GM23338 (cell line): Measurements from ENCODE around the gene HTR1E.

ENCODE experiments used
- JUNB ChIP-seq: IDR thresholded peaks from one replicate; pipeline ENCODE4 v1.6.1; 2016; ENCODE audit warnings: antibody characterized with exemption; ENCODE audit not compliant: unreplicated experiment
- POLR2AphosphoS5 ChIP-seq: IDR thresholded peaks from 2 replicates; pipeline ENCODE4 v1.6.1; 2016; ENCODE audit warnings: antibody characterized with exemption, low read depth
- ZNF331 ChIP-seq: fragments of 250-450 bp; sonication (Bioruptor Pico); IDR thresholded peaks from 2 replicates; pipeline ENCODE4 v1.5.0; 2020; ENCODE audit warnings: low read depth, mild to moderate bottlenecking, moderate library complexity
- TF ChIP-seq, protein P1 (sequence below), 2 experiments: fragments of 200-600 bp in 1 of 2; sonication (generic) in 1 of 2; conservative IDR thresholded peaks; 2 replicates each; pipeline versions ENCODE4 v1.5.1 to v1.6.1; 2016 to 2017; ENCODE audit warnings: antibody characterized with exemption in 2 of 2, low read depth in 2 of 2, mild to moderate bottlenecking in 2 of 2, moderate library complexity in 1 of 2
- TF ChIP-seq, protein P2 (sequence below): IDR thresholded peaks from one replicate; pipeline ENCODE4 v1.6.1; 2018; ENCODE audit warnings: antibody characterized with exemption; ENCODE audit not compliant: unreplicated experiment

- TF ChIP-seq POLR2AphosphoS5 = no peak
- TF ChIP-seq, protein P1, sequence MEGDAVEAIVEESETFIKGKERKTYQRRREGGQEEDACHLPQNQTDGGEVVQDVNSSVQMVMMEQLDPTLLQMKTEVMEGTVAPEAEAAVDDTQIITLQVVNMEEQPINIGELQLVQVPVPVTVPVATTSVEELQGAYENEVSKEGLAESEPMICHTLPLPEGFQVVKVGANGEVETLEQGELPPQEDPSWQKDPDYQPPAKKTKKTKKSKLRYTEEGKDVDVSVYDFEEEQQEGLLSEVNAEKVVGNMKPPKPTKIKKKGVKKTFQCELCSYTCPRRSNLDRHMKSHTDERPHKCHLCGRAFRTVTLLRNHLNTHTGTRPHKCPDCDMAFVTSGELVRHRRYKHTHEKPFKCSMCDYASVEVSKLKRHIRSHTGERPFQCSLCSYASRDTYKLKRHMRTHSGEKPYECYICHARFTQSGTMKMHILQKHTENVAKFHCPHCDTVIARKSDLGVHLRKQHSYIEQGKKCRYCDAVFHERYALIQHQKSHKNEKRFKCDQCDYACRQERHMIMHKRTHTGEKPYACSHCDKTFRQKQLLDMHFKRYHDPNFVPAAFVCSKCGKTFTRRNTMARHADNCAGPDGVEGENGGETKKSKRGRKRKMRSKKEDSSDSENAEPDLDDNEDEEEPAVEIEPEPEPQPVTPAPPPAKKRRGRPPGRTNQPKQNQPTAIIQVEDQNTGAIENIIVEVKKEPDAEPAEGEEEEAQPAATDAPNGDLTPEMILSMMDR (conservative IDR thresholded peaks at IDR 0.05; ENCODE audit: low read depth in 2 of 2) = peak; percentile 87 to 90
- no peak for TF ChIP-seq JUNB
- no peak for TF ChIP-seq ZNF331
- TF ChIP-seq, protein P2, sequence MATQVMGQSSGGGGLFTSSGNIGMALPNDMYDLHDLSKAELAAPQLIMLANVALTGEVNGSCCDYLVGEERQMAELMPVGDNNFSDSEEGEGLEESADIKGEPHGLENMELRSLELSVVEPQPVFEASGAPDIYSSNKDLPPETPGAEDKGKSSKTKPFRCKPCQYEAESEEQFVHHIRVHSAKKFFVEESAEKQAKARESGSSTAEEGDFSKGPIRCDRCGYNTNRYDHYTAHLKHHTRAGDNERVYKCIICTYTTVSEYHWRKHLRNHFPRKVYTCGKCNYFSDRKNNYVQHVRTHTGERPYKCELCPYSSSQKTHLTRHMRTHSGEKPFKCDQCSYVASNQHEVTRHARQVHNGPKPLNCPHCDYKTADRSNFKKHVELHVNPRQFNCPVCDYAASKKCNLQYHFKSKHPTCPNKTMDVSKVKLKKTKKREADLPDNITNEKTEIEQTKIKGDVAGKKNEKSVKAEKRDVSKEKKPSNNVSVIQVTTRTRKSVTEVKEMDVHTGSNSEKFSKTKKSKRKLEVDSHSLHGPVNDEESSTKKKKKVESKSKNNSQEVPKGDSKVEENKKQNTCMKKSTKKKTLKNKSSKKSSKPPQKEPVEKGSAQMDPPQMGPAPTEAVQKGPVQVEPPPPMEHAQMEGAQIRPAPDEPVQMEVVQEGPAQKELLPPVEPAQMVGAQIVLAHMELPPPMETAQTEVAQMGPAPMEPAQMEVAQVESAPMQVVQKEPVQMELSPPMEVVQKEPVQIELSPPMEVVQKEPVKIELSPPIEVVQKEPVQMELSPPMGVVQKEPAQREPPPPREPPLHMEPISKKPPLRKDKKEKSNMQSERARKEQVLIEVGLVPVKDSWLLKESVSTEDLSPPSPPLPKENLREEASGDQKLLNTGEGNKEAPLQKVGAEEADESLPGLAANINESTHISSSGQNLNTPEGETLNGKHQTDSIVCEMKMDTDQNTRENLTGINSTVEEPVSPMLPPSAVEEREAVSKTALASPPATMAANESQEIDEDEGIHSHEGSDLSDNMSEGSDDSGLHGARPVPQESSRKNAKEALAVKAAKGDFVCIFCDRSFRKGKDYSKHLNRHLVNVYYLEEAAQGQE = no peak
Measured at GRCh38 chr6:86937219-86938079, at the start of gene HTR1E.
